ENCODE measurements around the gene BCKDHA.

- TF ChIP-seq, protein P1, sequence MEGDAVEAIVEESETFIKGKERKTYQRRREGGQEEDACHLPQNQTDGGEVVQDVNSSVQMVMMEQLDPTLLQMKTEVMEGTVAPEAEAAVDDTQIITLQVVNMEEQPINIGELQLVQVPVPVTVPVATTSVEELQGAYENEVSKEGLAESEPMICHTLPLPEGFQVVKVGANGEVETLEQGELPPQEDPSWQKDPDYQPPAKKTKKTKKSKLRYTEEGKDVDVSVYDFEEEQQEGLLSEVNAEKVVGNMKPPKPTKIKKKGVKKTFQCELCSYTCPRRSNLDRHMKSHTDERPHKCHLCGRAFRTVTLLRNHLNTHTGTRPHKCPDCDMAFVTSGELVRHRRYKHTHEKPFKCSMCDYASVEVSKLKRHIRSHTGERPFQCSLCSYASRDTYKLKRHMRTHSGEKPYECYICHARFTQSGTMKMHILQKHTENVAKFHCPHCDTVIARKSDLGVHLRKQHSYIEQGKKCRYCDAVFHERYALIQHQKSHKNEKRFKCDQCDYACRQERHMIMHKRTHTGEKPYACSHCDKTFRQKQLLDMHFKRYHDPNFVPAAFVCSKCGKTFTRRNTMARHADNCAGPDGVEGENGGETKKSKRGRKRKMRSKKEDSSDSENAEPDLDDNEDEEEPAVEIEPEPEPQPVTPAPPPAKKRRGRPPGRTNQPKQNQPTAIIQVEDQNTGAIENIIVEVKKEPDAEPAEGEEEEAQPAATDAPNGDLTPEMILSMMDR (IDR thresholded peaks at IDR 0.05): no peak
- no peak for TF ChIP-seq POLR2A (IDR thresholded peaks at IDR 0.05)
Observed at GRCh38 chr19:41420101-41420880, 22.7 kb downstream of the BCKDHA start.

Measured in stomach (tissue), 4 donors.